ENCODE results near the gene GPBAR1. TPM values are rescaled to one million over a fixed set of nuclear protein-coding genes. Genes with fewer than 3 reads are reported as not detected.

The GPBAR1 gene
- polyA plus RNA-seq, 4 donors: 1.6 to 2.8 (median 1.9) TPM

- no peak for DNase-seq (ENCODE audit: low read depth in 4 of 4, low spot score in 3 of 4)
Observed at GRCh38 chr2:218238887-218239286, 21.9 kb upstream of the GPBAR1 start.

- DNase-seq (ENCODE audit: low read depth in 4 of 4, low spot score in 3 of 4): no peak
Observed at GRCh38 chr2:218244204-218244603, 16.6 kb upstream of the GPBAR1 start.

- no peak for DNase-seq (ENCODE audit: low read depth in 4 of 4, low spot score in 3 of 4)
Observed at GRCh38 chr2:218244665-218245064, 16.1 kb upstream of the GPBAR1 start.

- DNase-seq (ENCODE audit: low read depth in 4 of 4, low spot score in 3 of 4): no peak
Observed at GRCh38 chr2:218245214-218245613, 15.6 kb upstream of the GPBAR1 start.

- no peak for DNase-seq (ENCODE audit: low read depth in 4 of 4, low spot score in 3 of 4)
Observed at GRCh38 chr2:218249691-218250090, 11.1 kb upstream of the GPBAR1 start.

GRCh38 chr2:218252509-218253231, 8.1 kb upstream of the GPBAR1 start:
- no peak for DNase-seq (ENCODE audit: low read depth in 4 of 4, low spot score in 3 of 4)

- DNase-seq (ENCODE audit: low read depth in 4 of 4, low spot score in 3 of 4): no peak
Observed at GRCh38 chr2:218253232-218253625, 7.6 kb upstream of the GPBAR1 start.

- DNase-seq (ENCODE audit: low read depth in 4 of 4, low spot score in 3 of 4): no peak
Observed at GRCh38 chr2:218255446-218255845, 5.4 kb upstream of the GPBAR1 start.

GRCh38 chr2:218256612-218257350, 4.0 kb upstream of the GPBAR1 start:
- no peak for DNase-seq (ENCODE audit: low read depth in 4 of 4, low spot score in 3 of 4)

GRCh38 chr2:218257390-218257981, 3.3 kb upstream of the GPBAR1 start:
- DNase-seq (ENCODE audit: low read depth in 4 of 4, low spot score in 3 of 4): no peak

- no peak for DNase-seq (ENCODE audit: low read depth in 4 of 4, low spot score in 3 of 4)
Observed at GRCh38 chr2:218259099-218259961, 1.5 kb upstream of the GPBAR1 start.

- no peak for DNase-seq (ENCODE audit: low read depth in 4 of 4, low spot score in 3 of 4)
Observed at GRCh38 chr2:218260166-218260565, 649 bp upstream of the GPBAR1 start.

GRCh38 chr2:218261423-218262236, 815 bp downstream of the GPBAR1 start:
- DNase-seq (ENCODE audit: low read depth in 4 of 4, low spot score in 3 of 4): no peak

- no peak for DNase-seq (ENCODE audit: low read depth in 4 of 4, low spot score in 3 of 4)
Observed at GRCh38 chr2:218262237-218262600, 1.4 kb downstream of the GPBAR1 start.

GRCh38 chr2:218262631-218263586, 2.1 kb downstream of the GPBAR1 start:
- DNase-seq (ENCODE audit: low read depth in 4 of 4, low spot score in 3 of 4): no peak

GRCh38 chr2:218263817-218264641, 3.2 kb downstream of the GPBAR1 start:
- no peak for DNase-seq (ENCODE audit: low read depth in 4 of 4, low spot score in 3 of 4)

GRCh38 chr2:218264773-218265561, 4.2 kb downstream of the GPBAR1 start:
- DNase-seq (ENCODE audit: low read depth in 4 of 4, low spot score in 3 of 4): no peak
